ENCODE measurements around the gene SPTLC2.

SPTLC2 gene

GRCh38 chr14:77523109-77523508 is 93.3 kb downstream of the SPTLC2 start:
- no peak for ATAC-seq
- TF ChIP-seq OSR1 (CRISPR knock-in tag; IDR thresholded peaks at IDR 0.05) (no peak), PPARA (CRISPR knock-in tag; IDR thresholded peaks at IDR 0.05; ENCODE audit: borderline replicate concordance) (no peak)

DNA sequence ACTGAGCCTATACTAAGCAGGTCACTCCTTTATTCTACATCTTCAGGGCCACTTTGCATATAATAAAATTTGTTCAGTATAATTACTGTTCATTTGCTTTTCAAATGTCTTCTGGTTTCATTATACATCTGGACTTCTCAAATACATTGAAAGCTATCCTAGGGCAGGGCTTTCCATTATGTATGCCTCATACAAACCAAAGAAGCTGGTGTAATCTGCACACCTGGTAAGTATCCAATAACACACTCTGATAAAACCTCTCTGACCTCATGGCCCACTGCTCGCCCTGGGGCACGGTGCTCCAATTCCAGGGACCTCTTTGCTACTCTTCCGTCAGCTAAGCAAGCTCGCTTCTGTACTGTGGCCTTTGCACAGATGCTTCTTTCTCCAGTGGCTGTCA is 95.9 kb downstream of the SPTLC2 start:
- no peak for ATAC-seq
- TF ChIP-seq SNAI2 (CRISPR knock-in tag; IDR thresholded peaks at IDR 0.05) = no peak
- no peak for TF ChIP-seq ESRRG (CRISPR knock-in tag; IDR thresholded peaks at IDR 0.05)
- TF ChIP-seq ARNTL (CRISPR knock-in tag; IDR thresholded peaks at IDR 0.05; ENCODE audit: borderline replicate concordance, low read depth) = no peak
- no peak for TF ChIP-seq RARB (CRISPR knock-in tag; IDR thresholded peaks at IDR 0.05)
- TF ChIP-seq TSHZ2 (CRISPR knock-in tag; IDR thresholded peaks at IDR 0.05) = no peak

DNA sequence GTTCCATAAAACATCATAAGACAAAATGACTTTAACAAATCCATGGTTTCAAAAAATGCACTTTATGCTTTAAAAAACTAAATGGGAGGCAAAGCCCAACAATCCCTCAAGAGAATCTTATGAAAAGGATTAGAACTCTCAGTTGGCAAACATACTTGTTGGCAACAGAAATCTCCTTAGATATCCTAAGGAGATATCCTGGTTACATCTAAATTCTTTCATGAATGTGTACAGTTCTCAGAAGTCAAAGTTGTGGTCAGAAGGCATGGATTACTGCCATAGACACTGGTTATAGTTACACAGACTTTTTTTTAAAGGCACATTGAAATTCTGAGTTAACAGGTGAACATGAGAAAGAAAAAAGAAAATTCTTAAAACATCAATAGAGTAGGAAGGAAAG is 100.3 kb downstream of the SPTLC2 start:
- TF ChIP-seq, protein P1, sequence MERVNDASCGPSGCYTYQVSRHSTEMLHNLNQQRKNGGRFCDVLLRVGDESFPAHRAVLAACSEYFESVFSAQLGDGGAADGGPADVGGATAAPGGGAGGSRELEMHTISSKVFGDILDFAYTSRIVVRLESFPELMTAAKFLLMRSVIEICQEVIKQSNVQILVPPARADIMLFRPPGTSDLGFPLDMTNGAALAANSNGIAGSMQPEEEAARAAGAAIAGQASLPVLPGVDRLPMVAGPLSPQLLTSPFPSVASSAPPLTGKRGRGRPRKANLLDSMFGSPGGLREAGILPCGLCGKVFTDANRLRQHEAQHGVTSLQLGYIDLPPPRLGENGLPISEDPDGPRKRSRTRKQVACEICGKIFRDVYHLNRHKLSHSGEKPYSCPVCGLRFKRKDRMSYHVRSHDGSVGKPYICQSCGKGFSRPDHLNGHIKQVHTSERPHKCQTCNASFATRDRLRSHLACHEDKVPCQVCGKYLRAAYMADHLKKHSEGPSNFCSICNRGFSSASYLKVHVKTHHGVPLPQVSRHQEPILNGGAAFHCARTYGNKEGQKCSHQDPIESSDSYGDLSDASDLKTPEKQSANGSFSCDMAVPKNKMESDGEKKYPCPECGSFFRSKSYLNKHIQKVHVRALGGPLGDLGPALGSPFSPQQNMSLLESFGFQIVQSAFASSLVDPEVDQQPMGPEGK (CRISPR knock-in tag; IDR thresholded peaks at IDR 0.05; ENCODE audit: borderline replicate concordance) = no peak
- no peak for TF ChIP-seq ISL1 (CRISPR knock-in tag; IDR thresholded peaks at IDR 0.05)
- TF ChIP-seq CSRNP3 (CRISPR knock-in tag; IDR thresholded peaks at IDR 0.05) = no peak
- TF ChIP-seq ZNF8 (CRISPR knock-in tag; IDR thresholded peaks at IDR 0.05) = no peak
- no peak for TF ChIP-seq ZC3H10 (CRISPR knock-in tag; IDR thresholded peaks at IDR 0.05)
- no peak for TF ChIP-seq ARNTL (CRISPR knock-in tag; IDR thresholded peaks at IDR 0.05; ENCODE audit: borderline replicate concordance, low read depth)
- TF ChIP-seq SNAI2 (CRISPR knock-in tag; IDR thresholded peaks at IDR 0.05) = no peak
- TF ChIP-seq, protein P2, sequence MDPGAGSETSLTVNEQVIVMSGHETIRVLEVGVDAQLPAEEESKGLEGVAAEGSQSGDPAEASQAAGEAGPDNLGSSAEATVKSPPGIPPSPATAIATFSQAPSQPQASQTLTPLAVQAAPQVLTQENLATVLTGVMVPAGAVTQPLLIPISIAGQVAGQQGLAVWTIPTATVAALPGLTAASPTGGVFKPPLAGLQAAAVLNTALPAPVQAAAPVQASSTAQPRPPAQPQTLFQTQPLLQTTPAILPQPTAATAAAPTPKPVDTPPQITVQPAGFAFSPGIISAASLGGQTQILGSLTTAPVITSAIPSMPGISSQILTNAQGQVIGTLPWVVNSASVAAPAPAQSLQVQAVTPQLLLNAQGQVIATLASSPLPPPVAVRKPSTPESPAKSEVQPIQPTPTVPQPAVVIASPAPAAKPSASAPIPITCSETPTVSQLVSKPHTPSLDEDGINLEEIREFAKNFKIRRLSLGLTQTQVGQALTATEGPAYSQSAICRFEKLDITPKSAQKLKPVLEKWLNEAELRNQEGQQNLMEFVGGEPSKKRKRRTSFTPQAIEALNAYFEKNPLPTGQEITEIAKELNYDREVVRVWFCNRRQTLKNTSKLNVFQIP (CRISPR knock-in tag; IDR thresholded peaks at IDR 0.05; ENCODE audit: borderline replicate concordance, low read depth) = no peak
- TF ChIP-seq TCF4 (CRISPR knock-in tag; IDR thresholded peaks at IDR 0.05; ENCODE audit: borderline replicate concordance) = no peak
- TF ChIP-seq CSDC2 (CRISPR knock-in tag; IDR thresholded peaks at IDR 0.05) = no peak
- TF ChIP-seq OSR1 (CRISPR knock-in tag; IDR thresholded peaks at IDR 0.05) = no peak
- TF ChIP-seq GLIS3 (CRISPR knock-in tag; IDR thresholded peaks at IDR 0.05) = no peak
- TF ChIP-seq, protein P3, sequence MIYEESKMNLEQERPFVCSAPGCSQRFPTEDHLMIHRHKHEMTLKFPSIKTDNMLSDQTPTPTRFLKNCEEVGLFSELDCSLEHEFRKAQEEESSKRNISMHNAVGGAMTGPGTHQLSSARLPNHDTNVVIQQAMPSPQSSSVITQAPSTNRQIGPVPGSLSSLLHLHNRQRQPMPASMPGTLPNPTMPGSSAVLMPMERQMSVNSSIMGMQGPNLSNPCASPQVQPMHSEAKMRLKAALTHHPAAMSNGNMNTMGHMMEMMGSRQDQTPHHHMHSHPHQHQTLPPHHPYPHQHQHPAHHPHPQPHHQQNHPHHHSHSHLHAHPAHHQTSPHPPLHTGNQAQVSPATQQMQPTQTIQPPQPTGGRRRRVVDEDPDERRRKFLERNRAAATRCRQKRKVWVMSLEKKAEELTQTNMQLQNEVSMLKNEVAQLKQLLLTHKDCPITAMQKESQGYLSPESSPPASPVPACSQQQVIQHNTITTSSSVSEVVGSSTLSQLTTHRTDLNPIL (CRISPR knock-in tag; IDR thresholded peaks at IDR 0.05; ENCODE audit: low read depth) = no peak
- no peak for TF ChIP-seq TOX (CRISPR knock-in tag; IDR thresholded peaks at IDR 0.05; ENCODE audit: borderline replicate concordance)
- TF ChIP-seq ESRRG (CRISPR knock-in tag; IDR thresholded peaks at IDR 0.05) = no peak
- no peak for TF ChIP-seq ZFP3 (CRISPR knock-in tag; IDR thresholded peaks at IDR 0.05)
- ATAC-seq = no peak

- no peak for ATAC-seq
- TF ChIP-seq, protein P2 (CRISPR knock-in tag; IDR thresholded peaks at IDR 0.05; ENCODE audit: borderline replicate concordance, low read depth) = no peak
- TF ChIP-seq OSR1 (CRISPR knock-in tag; IDR thresholded peaks at IDR 0.05) (no peak), TSHZ2 (CRISPR knock-in tag; IDR thresholded peaks at IDR 0.05) (no peak), TOX (CRISPR knock-in tag; IDR thresholded peaks at IDR 0.05; ENCODE audit: borderline replicate concordance) (no peak), ZNF70 (CRISPR knock-in tag; IDR thresholded peaks at IDR 0.05) (no peak), SNAI2 (CRISPR knock-in tag; IDR thresholded peaks at IDR 0.05) (no peak)
Observed at GRCh38 chr14:77511486-77512162, 104.8 kb downstream of the SPTLC2 start.
